HUES6 (cell line): Measurements from ENCODE around the gene ADAD2.

Source experiments
- H3K27ac ChIP-seq: 2 replicates; pipeline ENCODE4 v1.7.0; 2013; ENCODE audit warnings: low read depth, mild to moderate bottlenecking, low read length, inconsistent platforms
- H3K27me3 ChIP-seq: 2 replicates; pipeline ENCODE4 v1.6.1; 2013; ENCODE audit warnings: low read length; ENCODE audit not compliant: control insufficient read depth, insufficient read depth
- H3K36me3 ChIP-seq: 2 replicates; pipeline ENCODE4 v1.6.1; 2013; ENCODE audit warnings: low read length; ENCODE audit not compliant: control insufficient read depth, insufficient read depth
- H3K4me1 ChIP-seq: 2 replicates; pipeline ENCODE4 v1.6.1; 2013; ENCODE audit warnings: low read length; ENCODE audit not compliant: control insufficient read depth, insufficient read depth
- H3K4me3 ChIP-seq: 2 replicates; pipeline ENCODE4 v1.5.1; 2013; ENCODE audit warnings: low read depth, low read length
- H3K9ac ChIP-seq: one replicate; pipeline ENCODE4 v1.6.1; 2013; ENCODE audit warnings: mild to moderate bottlenecking, low read length
- H3K9me3 ChIP-seq: 2 replicates; pipeline ENCODE4 v1.6.1; 2013; ENCODE audit warnings: low read depth, low read length; ENCODE audit not compliant: control insufficient read depth, insufficient read depth

ADAD2 gene

GRCh38 chr16:84177741-84178073 is 13.2 kb upstream of the ADAD2 start:
- no peaks in the 10 kb centered on the region for H3K27me3 ChIP-seq
- H3K36me3 ChIP-seq = peaks cover 50% of the 10 kb centered on the region
- H3K9ac ChIP-seq = no peak overlapping the region
- H3K9me3 ChIP-seq = no peaks in the 10 kb centered on the region
- peaks cover 10% of the 10 kb centered on the region; the same call in 1 of the 2 replicates for H3K4me1 ChIP-seq
- H3K27ac ChIP-seq = no peak overlapping the region
- no peak overlapping the region for H3K4me3 ChIP-seq

GRCh38 chr16:84178146-84178765 is 12.7 kb upstream of the ADAD2 start:
- H3K27me3 ChIP-seq = no peaks in the 10 kb centered on the region
- H3K27ac ChIP-seq = no peak overlapping the region
- H3K4me3 ChIP-seq = no peak overlapping the region
- H3K36me3 ChIP-seq = peaks cover 55% of the 10 kb centered on the region
- no peak overlapping the region for H3K9ac ChIP-seq
- peaks cover 10% of the 10 kb centered on the region; the same call in 1 of the 2 replicates for H3K4me1 ChIP-seq
- no peaks in the 10 kb centered on the region for H3K9me3 ChIP-seq

GRCh38 chr16:84178892-84179611 is 11.9 kb upstream of the ADAD2 start:
- H3K36me3 ChIP-seq = peaks cover 62% of the 10 kb centered on the region
- H3K27ac ChIP-seq = no peak overlapping the region
- no peaks in the 10 kb centered on the region for H3K9me3 ChIP-seq
- no peak overlapping the region for H3K9ac ChIP-seq
- no peaks in the 10 kb centered on the region for H3K27me3 ChIP-seq
- H3K4me1 ChIP-seq = peaks cover 10% of the 10 kb centered on the region; the same call in 1 of the 2 replicates
- H3K4me3 ChIP-seq = no peak overlapping the region

- H3K27me3 ChIP-seq = no peaks in the 10 kb centered on the region
- H3K9me3 ChIP-seq = no peaks in the 10 kb centered on the region
- peaks cover 70% of the 10 kb centered on the region for H3K36me3 ChIP-seq
- no peak overlapping the region for H3K27ac ChIP-seq
- H3K4me3 ChIP-seq = no peak overlapping the region
- peaks cover 10% of the 10 kb centered on the region; the same call in 1 of the 2 replicates for H3K4me1 ChIP-seq
- H3K9ac ChIP-seq = no peak overlapping the region
Measured at GRCh38 chr16:84179612-84180320, 11.2 kb upstream of the ADAD2 start.

GRCh38 chr16:84180519-84181140 is 10.3 kb upstream of the ADAD2 start:
- H3K9ac ChIP-seq = no peak overlapping the region
- no peaks in the 10 kb centered on the region for H3K9me3 ChIP-seq
- H3K27ac ChIP-seq = no peak overlapping the region
- no peak overlapping the region for H3K4me3 ChIP-seq
- H3K36me3 ChIP-seq = peaks cover 76% of the 10 kb centered on the region
- H3K27me3 ChIP-seq = no peaks in the 10 kb centered on the region
- peaks cover 10% of the 10 kb centered on the region; the same call in 1 of the 2 replicates for H3K4me1 ChIP-seq

GRCh38 chr16:84181144-84181915 is 9.6 kb upstream of the ADAD2 start:
- H3K27me3 ChIP-seq = no peaks in the 10 kb centered on the region
- no peak overlapping the region for H3K4me3 ChIP-seq
- H3K36me3 ChIP-seq = peaks cover 76% of the 10 kb centered on the region
- no peak overlapping the region for H3K9ac ChIP-seq
- no peaks in the 10 kb centered on the region for H3K9me3 ChIP-seq
- peaks cover 9% of the 10 kb centered on the region; the same call in 1 of the 2 replicates for H3K4me1 ChIP-seq
- no peak overlapping the region for H3K27ac ChIP-seq

- no peaks in the 10 kb centered on the region for H3K27me3 ChIP-seq
- H3K27ac ChIP-seq = no peak overlapping the region
- H3K4me1 ChIP-seq = 0 out of 2 replicates have a peak, but pooled peaks cover 2% of the 10 kb centered on the region
- H3K9me3 ChIP-seq = no peaks in the 10 kb centered on the region
- no peak overlapping the region for H3K4me3 ChIP-seq
- H3K9ac ChIP-seq = no peak overlapping the region
- H3K36me3 ChIP-seq = peaks cover 76% of the 10 kb centered on the region
Measured at GRCh38 chr16:84182104-84182503, 8.9 kb upstream of the ADAD2 start.

- H3K4me1 ChIP-seq = no peaks in the 10 kb centered on the region
- H3K36me3 ChIP-seq = peaks cover 71% of the 10 kb centered on the region
- H3K4me3 ChIP-seq = no peak overlapping the region
- H3K27ac ChIP-seq = no peak overlapping the region
- no peaks in the 10 kb centered on the region for H3K27me3 ChIP-seq
- H3K9me3 ChIP-seq = no peaks in the 10 kb centered on the region
- H3K9ac ChIP-seq = no peak overlapping the region
Measured at GRCh38 chr16:84182680-84183571, 8.0 kb upstream of the ADAD2 start.

GRCh38 chr16:84183572-84183875 is 7.4 kb upstream of the ADAD2 start:
- H3K27ac ChIP-seq = no peak overlapping the region
- H3K27me3 ChIP-seq = no peaks in the 10 kb centered on the region
- H3K36me3 ChIP-seq = peaks cover 65% of the 10 kb centered on the region
- H3K9ac ChIP-seq = no peak overlapping the region
- no peaks in the 10 kb centered on the region for H3K9me3 ChIP-seq
- H3K4me1 ChIP-seq = no peaks in the 10 kb centered on the region
- H3K4me3 ChIP-seq = no peak overlapping the region
